Keratinocyte (primary cell): ENCODE results near the gene ARRDC1. TPM values are rescaled to one million over a fixed set of nuclear protein-coding genes. Genes with fewer than 3 reads are reported as not detected.

Experiments used
- DNase-seq: peaks from one replicate; pipeline ENCODE4 v3.0.0-alpha.2; 2011; ENCODE audit warnings: low read depth, missing footprints, low spot score
- FAIRE-seq: peaks from 2 replicates; lab custom pipeline; 2011; peaks lifted over from hg19 to GRCh38; lab: Jason Lieb, UNC
- H2AFZ ChIP-seq: 2 replicates; pipeline ENCODE4 v1.6.0; 2012; ENCODE audit warnings: low read length, control low read depth, inconsistent platforms; ENCODE audit not compliant: control insufficient read depth
- H3K27ac ChIP-seq: 2 replicates; pipeline ENCODE4 v1.5.1; 2011; ENCODE audit warnings: low read length; ENCODE audit not compliant: control insufficient read depth, insufficient read depth
- H3K27me3 ChIP-seq: 3 replicates; pipeline ENCODE4 v1.6.0; 2011; ENCODE audit warnings: low read length; ENCODE audit not compliant: control insufficient read depth, insufficient read depth; ENCODE audit errors: extremely low read depth
- H3K36me3 ChIP-seq, 2 experiments: 2 replicates in 1 of 2; 3 replicates in 1 of 2; pipeline ENCODE4 v1.5.1; 2011; ENCODE audit warnings: low read length in 2 of 2, mild to moderate bottlenecking in 1 of 2; ENCODE audit not compliant: control insufficient read depth in 2 of 2, insufficient read depth in 2 of 2; ENCODE audit errors: extremely low read depth in 1 of 2
- H3K4me1 ChIP-seq: 3 replicates; pipeline ENCODE4 v1.5.1; 2011; ENCODE audit warnings: low read length; ENCODE audit not compliant: control insufficient read depth, insufficient read depth; ENCODE audit errors: extremely low read depth
- H3K4me2 ChIP-seq: 3 replicates; pipeline ENCODE4 v1.6.0; 2011; ENCODE audit warnings: low read depth, low read length; ENCODE audit not compliant: control insufficient read depth, insufficient read depth; ENCODE audit errors: extremely low read depth
- H3K4me3 ChIP-seq, 3 experiments: fragments of 200-600 bp in 1 of 3; sonication (generic) in 1 of 3; 2 replicates in 2 of 3; 3 replicates in 1 of 3; pipeline ENCODE4 v1.5.1; 2011 to 2016; ENCODE audit warnings: low read length in 3 of 3, mild to moderate bottlenecking in 3 of 3, control low read depth in 2 of 3, inconsistent platforms in 1 of 3, low read depth in 1 of 3, mixed read lengths in 1 of 3, mixed run types in 1 of 3, moderate library complexity in 1 of 3; ENCODE audit not compliant: control insufficient read depth in 2 of 3, insufficient read depth in 2 of 3; ENCODE audit errors: extremely low read depth in 1 of 3
- H3K79me2 ChIP-seq: 2 replicates; pipeline ENCODE4 v1.6.0; 2012; ENCODE audit warnings: low read length; ENCODE audit not compliant: control insufficient read depth, insufficient read depth
- H3K9ac ChIP-seq: 3 replicates; pipeline ENCODE4 v1.6.0; 2011; ENCODE audit warnings: low read length; ENCODE audit not compliant: control insufficient read depth, insufficient read depth; ENCODE audit errors: extremely low read depth
- H3K9me1 ChIP-seq: 3 replicates; pipeline ENCODE4 v1.6.0; 2011; ENCODE audit warnings: low read length; ENCODE audit not compliant: control insufficient read depth, insufficient read depth; ENCODE audit errors: extremely low read depth
- H3K9me3 ChIP-seq: 2 replicates; pipeline ENCODE4 v1.5.1; 2012; ENCODE audit warnings: low read depth, low read length; ENCODE audit not compliant: control insufficient read depth
- H4K20me1 ChIP-seq: 3 replicates; pipeline ENCODE4 v1.6.0; 2011; ENCODE audit warnings: low read length; ENCODE audit not compliant: control insufficient read depth, insufficient read depth; ENCODE audit errors: extremely low read depth
- CTCF ChIP-seq, 3 experiments: IDR thresholded peaks in 1 of 3; conservative IDR thresholded peaks in 1 of 3; optimal IDR thresholded peaks in 1 of 3; 2 replicates in 2 of 3; 3 replicates in 1 of 3; pipeline versions ENCODE3 to v1.5.1; 2011; ENCODE audit warnings: low read length in 3 of 3, mild to moderate bottlenecking in 3 of 3, moderate library complexity in 2 of 3, control low read depth in 1 of 3, inconsistent platforms in 1 of 3; ENCODE audit not compliant: insufficient read depth in 2 of 3; ENCODE audit errors: extremely low read depth in 1 of 3
- EZH2 ChIP-seq: IDR thresholded peaks from one replicate; pipeline ENCODE4 v1.6.1; 2012; ENCODE audit warnings: inconsistent platforms, mild to moderate bottlenecking, low read length, moderate library complexity
- dilution Hi-C: fragments of 300-500 bp; cut with MboI; formaldehyde crosslinking; loops from one replicate; pipeline ENCODE4 v1.7.0; 2020; ENCODE audit warnings: low sequenced_read_pairs; ENCODE audit not compliant: extremely low pct_ligation_motif_present
- polyA plus RNA-seq, 5 experiments: library from polyadenylated mRNA; depleted of rRNA in 3 of 5; stranded (reverse) in 3 of 5; stranded (forward) in 1 of 5; unstranded in 1 of 5; fragments of >200 nt; gene quantifications; 1 replicate in 1 of 5; 2 replicates in 3 of 5; 3 replicates in 1 of 5; pipeline versions ENCODE4 v1.2.1 to v1.2.3, GENCODE V29; 2011 to 2012; ENCODE audit warnings: missing spikeins in 2 of 5, low read depth in 1 of 5, low replicate concordance in 1 of 5

ARRDC1 gene
- polyA plus RNA-seq, 1 donor (not counting 4 experiments of a cell fraction or from before 2014, with no cell fraction given) = 94.7 TPM

- no peak overlapping the region for H2AFZ ChIP-seq
- H3K27ac ChIP-seq = no peak overlapping the region
- DNase-seq (no peak), FAIRE-seq (no peak)
- dilution Hi-C loops = no loop called here
- peaks cover 3% of the 10 kb centered on the region for H4K20me1 ChIP-seq
- no peak overlapping the region for H3K4me2 ChIP-seq
- peaks cover 25 to 35% of the 10 kb centered on the region in 2 experiments for H3K36me3 ChIP-seq
- no peak overlapping the region for H3K9ac ChIP-seq
- H3K4me1 ChIP-seq = no peaks in the 10 kb centered on the region
- H3K4me3 ChIP-seq = no peak overlapping the region
- TF ChIP-seq EZH2 = no peak
- no peak for TF ChIP-seq CTCF (optimal IDR thresholded peaks at IDR 0.05 in 1 of 3, IDR thresholded peaks at IDR 0.05 in 1 of 3, conservative IDR thresholded peaks at IDR 0.05 in 1 of 3; ENCODE audit: extremely low read depth in 1 of 3, insufficient read depth in 2 of 3, low read length in 3 of 3)
- no peaks in the 10 kb centered on the region for H3K9me3 ChIP-seq
- no peaks in the 10 kb centered on the region for H3K9me1 ChIP-seq
- no peaks in the 10 kb centered on the region for H3K27me3 ChIP-seq
- peaks cover 22% of the 10 kb centered on the region for H3K79me2 ChIP-seq
These were observed 35.8 kb upstream of the ARRDC1 start for GRCh38 chr9:137569609-137570203.

- dilution Hi-C loops = no loop called here
- Histone ChIP-seq H3K79me2 (peaks cover 24% of the 10 kb centered on the region), H4K20me1 (peaks cover 3% of the 10 kb centered on the region), H3K27me3 (no peaks in the 10 kb centered on the region), H3K9me3 (no peaks in the 10 kb centered on the region), H3K4me1 (peaks cover 1% of the 10 kb centered on the region), H3K9me1 (no peaks in the 10 kb centered on the region), H3K4me3 (no peak overlapping the region), H3K9ac (no peak overlapping the region), H3K36me3 (peaks cover 26 to 34% of the 10 kb centered on the region in 2 experiments), H3K4me2 (no peak overlapping the region), H3K27ac (no peak overlapping the region), H2AFZ (no peak overlapping the region)
- TF ChIP-seq CTCF (optimal IDR thresholded peaks at IDR 0.05 in 1 of 3, IDR thresholded peaks at IDR 0.05 in 1 of 3, conservative IDR thresholded peaks at IDR 0.05 in 1 of 3; ENCODE audit: extremely low read depth in 1 of 3, insufficient read depth in 2 of 3, low read length in 3 of 3) = no peak
- no peak for TF ChIP-seq EZH2
- DNase-seq (no peak), FAIRE-seq (no peak)
These were observed 34.9 kb upstream of the ARRDC1 start for GRCh38 chr9:137570566-137570965.
